ENCODE results near the gene SLC25A2. TPM values are rescaled to one million over a fixed set of nuclear protein-coding genes. Genes with fewer than 3 reads are reported as not detected.
A peak's percentile ranks its signal among the peaks of the same experiment; 100 is the strongest.

Gene SLC25A2
- total and polyA plus RNA-seq, 2 of the 8 experiments (the other 6 are each of a cell fraction or from before 2014, with no cell fraction given) = not detected

GRCh38 chr5:141320225-141321169 is 16.6 kb upstream of the SLC25A2 start, which contains the start of gene TAF7 (continued):
- TF ChIP-seq SIX5 (IDR thresholded peaks at IDR 0.05; ENCODE audit: low read depth, low read length) (no peak), USF2 (IDR thresholded peaks at IDR 0.05; ENCODE audit: low read length) (no peak), SP4 (IDR thresholded peaks at IDR 0.05; ENCODE audit: low read length) (peak; percentile 72), SP1 (IDR thresholded peaks at IDR 0.05; ENCODE audit: low read depth, low read length) (0 out of 2 replicates have a peak, but pooled peaks have one; percentile 7), POLR2A (IDR thresholded peaks at IDR 0.05; ENCODE audit: control extremely low read depth in 1 of 2, low read depth in 2 of 2, low read length in 2 of 2) (peak; percentile 95 to 98), PHF8 (conservative IDR thresholded peaks at IDR 0.05; ENCODE audit: low read depth, low read length) (peak; percentile 100), JUND (IDR thresholded peaks at IDR 0.05; ENCODE audit: low read length) (no peak), RAD21 (IDR thresholded peaks at IDR 0.05 in 1 of 2, conservative IDR thresholded peaks at IDR 0.05 in 1 of 2; ENCODE audit: low read depth in 2 of 2, low read length in 2 of 2) (peak; percentile 45 to 57), GTF2F1 (IDR thresholded peaks at IDR 0.05; ENCODE audit: borderline replicate concordance, low read depth, low read length) (peak; percentile 92), HDAC6 (IDR thresholded peaks at IDR 0.05; ENCODE audit: low read depth, low read length) (no peak), ATF2 (IDR thresholded peaks at IDR 0.05; ENCODE audit: low read length) (peak; percentile 5; the same call in 1 of the 2 replicates), GABPA (IDR thresholded peaks at IDR 0.05; ENCODE audit: borderline replicate concordance, insufficient read depth, low read length) (no peak), ASH2L (IDR thresholded peaks at IDR 0.05; ENCODE audit: low read length) (peak; percentile 76), BCL11A (IDR thresholded peaks at IDR 0.05; ENCODE audit: low read depth in 2 of 2, low read length in 2 of 2) (no peak), SIN3A (conservative IDR thresholded peaks at IDR 0.05 in 1 of 2, IDR thresholded peaks at IDR 0.05 in 1 of 2; ENCODE audit: low read depth in 1 of 2, low read length in 2 of 2) (peak in 1 of 2 experiments; percentile 76; a peak in 2 of 4 replicates), BACH1 (IDR thresholded peaks at IDR 0.05; ENCODE audit: low read length) (no peak), CEBPB (IDR thresholded peaks at IDR 0.05; ENCODE audit: low read depth, low read length) (no peak), KDM5A (IDR thresholded peaks at IDR 0.05; ENCODE audit: low read length) (peak; percentile 23; the same call in 1 of the 2 replicates), TAF7 (optimal IDR thresholded peaks at IDR 0.05; ENCODE audit: borderline replicate concordance, low read depth, low read length) (peak; percentile 93), KDM1A (IDR thresholded peaks at IDR 0.05; ENCODE audit: borderline replicate concordance, low read length) (no peak)

All from H1 (cell line).